ENCODE measurements around the gene FAM117A.
"Not testable (repeated sequence)": the region's sequence is repeated elsewhere in the genome, so short reads cannot be mapped to it uniquely, and the experiment has no call there.

Gene FAM117A

DNA sequence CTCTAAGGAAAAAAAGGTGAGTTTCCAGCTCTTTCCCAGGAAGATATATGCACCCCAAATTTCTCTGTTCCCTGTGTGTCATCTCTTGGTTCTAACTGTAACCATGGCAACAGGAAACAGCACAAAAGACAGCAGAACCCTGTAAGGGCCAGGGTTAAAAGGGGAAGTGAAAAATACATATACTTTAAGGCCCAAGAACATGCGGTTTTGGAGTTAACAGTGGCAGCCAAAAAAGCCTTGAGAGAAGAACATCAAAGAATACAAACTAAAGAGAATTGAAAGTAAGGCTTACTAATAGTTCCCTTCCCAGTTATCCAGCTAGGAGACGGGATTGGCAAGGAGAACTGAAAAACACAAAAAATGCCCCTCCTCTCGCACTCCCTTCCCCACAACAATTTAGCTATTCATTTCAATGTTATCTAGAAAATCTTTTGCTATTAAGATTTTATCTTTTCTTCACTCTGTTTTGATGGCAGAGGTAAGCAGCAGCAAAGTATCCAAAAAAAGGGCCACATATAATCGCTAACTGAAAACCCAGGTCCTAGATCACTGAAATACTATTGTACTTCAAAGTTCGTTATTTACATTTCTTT is 87.6 kb downstream of the FAM117A start:
- DNase-seq, result no peak

GRCh38 chr17:49674507-49674906 is 89.4 kb downstream of the FAM117A start:
- no peak for DNase-seq

DNA sequence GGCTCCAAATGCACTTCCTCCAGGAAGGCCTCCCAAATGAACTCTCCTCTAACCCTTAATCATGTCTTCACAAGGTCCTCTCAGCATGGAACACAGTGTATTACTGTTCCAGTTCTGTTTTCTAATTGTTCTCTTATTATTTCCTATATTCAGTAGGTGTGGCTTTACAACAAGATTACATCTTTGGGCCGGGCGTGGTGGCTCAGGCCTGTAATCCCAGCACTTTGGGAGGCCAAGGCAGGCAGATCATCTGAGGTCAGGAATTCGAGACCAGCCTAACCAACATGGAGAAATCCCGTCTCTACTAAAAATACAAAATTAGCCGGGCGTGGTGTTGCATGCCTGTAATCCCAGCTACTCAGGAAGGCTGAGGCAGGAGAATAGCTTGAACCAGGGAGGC is 90.3 kb downstream of the FAM117A start:
- DNase-seq, result not testable (repeated sequence)

- DNase-seq, result no peak
Measured at GRCh38 chr17:49670641-49671040, 93.3 kb downstream of the FAM117A start.

GRCh38 chr17:49670002-49670401 is 93.9 kb downstream of the FAM117A start:
- no peak for DNase-seq

- DNase-seq, result no peak
Measured at GRCh38 chr17:49667854-49668253, 96.1 kb downstream of the FAM117A start.

GRCh38 chr17:49664706-49665211 is 99.2 kb downstream of the FAM117A start:
- no peak for DNase-seq
